ENCODE data around the gene EID1.
"Not testable (repeated sequence)": the region's sequence is repeated elsewhere in the genome, so short reads cannot be mapped to it uniquely, and the experiment has no call there.

Gene EID1

DNA sequence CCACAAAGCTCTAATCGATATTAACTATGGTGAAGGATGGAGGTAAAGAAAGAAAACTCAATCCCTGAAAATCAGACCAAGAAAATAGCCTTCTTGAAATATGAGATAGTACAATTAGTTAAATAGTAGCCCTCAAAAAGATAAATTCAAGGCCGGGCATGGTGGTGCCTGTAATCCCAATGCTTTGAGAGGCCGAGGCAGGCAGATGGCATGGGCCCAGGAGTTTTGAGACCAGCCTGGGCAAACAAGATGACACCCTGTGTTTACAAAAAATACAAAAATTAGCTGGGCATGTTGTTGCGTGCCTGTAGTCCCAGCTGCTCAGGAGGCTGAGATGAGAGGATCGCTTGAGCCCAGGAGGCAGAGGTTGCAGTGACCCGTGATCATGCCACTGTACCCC lies 35.4 kb upstream of the EID1 start:
- TF ChIP-seq, protein P1, sequence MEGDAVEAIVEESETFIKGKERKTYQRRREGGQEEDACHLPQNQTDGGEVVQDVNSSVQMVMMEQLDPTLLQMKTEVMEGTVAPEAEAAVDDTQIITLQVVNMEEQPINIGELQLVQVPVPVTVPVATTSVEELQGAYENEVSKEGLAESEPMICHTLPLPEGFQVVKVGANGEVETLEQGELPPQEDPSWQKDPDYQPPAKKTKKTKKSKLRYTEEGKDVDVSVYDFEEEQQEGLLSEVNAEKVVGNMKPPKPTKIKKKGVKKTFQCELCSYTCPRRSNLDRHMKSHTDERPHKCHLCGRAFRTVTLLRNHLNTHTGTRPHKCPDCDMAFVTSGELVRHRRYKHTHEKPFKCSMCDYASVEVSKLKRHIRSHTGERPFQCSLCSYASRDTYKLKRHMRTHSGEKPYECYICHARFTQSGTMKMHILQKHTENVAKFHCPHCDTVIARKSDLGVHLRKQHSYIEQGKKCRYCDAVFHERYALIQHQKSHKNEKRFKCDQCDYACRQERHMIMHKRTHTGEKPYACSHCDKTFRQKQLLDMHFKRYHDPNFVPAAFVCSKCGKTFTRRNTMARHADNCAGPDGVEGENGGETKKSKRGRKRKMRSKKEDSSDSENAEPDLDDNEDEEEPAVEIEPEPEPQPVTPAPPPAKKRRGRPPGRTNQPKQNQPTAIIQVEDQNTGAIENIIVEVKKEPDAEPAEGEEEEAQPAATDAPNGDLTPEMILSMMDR (IDR thresholded peaks at IDR 0.05; ENCODE audit: extremely low read depth, insufficient read depth, missing control alignments): no peak
- in situ Hi-C loops (cut with MboI; ENCODE audit: low pct_unique_long_range_greater_than_20kb, low sequenced_read_pairs, unreplicated experiment): no loop called here
- no peak for DNase-seq (ENCODE audit: low spot score)

DNA sequence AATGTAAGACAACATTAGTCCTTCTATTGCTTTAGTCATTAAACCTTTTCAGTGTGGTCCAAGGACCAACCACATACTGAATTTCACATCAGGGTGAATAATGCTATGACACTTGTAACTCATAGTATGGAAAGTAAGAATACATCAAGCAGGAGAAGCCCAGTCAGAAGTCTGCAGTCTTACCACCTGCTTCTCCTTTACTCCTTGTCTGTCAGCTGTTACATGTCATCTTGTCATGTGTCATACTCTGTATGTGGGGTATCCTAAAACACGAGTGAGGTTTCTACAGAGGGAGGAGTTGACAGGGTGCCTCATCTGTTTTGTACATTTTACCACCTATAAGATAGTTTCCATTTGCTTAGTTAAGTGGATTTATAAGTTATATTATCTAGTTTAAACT lies 32.8 kb upstream of the EID1 start:
- in situ Hi-C loops (cut with MboI; ENCODE audit: low pct_unique_long_range_greater_than_20kb, low sequenced_read_pairs, unreplicated experiment): no loop called here
- TF ChIP-seq, protein P1 (IDR thresholded peaks at IDR 0.05; ENCODE audit: extremely low read depth, insufficient read depth, missing control alignments): no peak
- no peak for DNase-seq (ENCODE audit: low spot score)

DNA sequence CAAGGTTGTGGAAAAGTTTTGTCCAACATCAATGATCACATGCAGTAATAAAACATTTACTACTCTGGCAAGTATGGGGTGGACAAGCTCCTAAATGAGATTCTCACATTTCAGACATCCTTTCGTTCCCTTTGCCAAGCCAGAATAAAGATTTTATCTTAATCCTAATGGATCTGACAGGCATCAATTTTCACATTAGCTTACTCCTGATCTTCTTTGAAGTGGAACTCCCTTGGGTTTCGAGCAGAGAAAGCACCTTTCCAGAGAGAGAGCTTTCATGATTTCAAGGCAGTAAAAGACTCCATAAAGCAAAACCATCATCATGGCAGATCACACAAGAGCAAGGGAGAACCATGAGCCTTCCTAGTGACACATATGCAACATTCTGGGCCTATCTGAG lies 27.3 kb upstream of the EID1 start:
- in situ Hi-C loops (cut with MboI; ENCODE audit: low pct_unique_long_range_greater_than_20kb, low sequenced_read_pairs, unreplicated experiment): loop anchor here (25.0 kb wide), 2 partner anchors 562 to 1287 kb away; partner anchors contain the start of gene FGF7
- DNase-seq (ENCODE audit: low spot score): no peak
- TF ChIP-seq, protein P1 (IDR thresholded peaks at IDR 0.05; ENCODE audit: extremely low read depth, insufficient read depth, missing control alignments): no peak

DNA sequence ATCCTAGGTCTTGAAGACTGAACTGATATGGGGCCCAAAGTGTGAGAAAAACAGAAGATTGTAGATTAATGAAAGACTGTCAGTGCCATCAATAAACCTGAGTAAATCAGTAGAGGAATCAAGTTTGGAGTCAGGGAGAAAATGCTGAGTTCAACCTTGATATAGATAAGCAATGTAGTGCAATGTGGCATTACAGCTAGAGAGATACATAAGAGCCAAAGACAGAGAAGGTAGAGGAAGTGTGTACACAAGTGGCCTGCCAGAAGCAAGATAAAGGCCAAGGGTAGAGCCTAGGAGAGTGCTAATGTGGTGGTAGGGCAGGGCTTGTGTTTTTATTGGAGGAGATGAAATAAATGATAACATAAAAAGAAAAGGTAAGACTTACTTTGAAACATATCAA lies 26.0 kb upstream of the EID1 start:
- in situ Hi-C loops (cut with MboI; ENCODE audit: low pct_unique_long_range_greater_than_20kb, low sequenced_read_pairs, unreplicated experiment): loop anchor here (25.0 kb wide), 2 partner anchors 560 to 1285 kb away; partner anchors contain the start of gene FGF7
- TF ChIP-seq, protein P1 (IDR thresholded peaks at IDR 0.05; ENCODE audit: extremely low read depth, insufficient read depth, missing control alignments): no peak
- DNase-seq (ENCODE audit: low spot score): no peak

DNA sequence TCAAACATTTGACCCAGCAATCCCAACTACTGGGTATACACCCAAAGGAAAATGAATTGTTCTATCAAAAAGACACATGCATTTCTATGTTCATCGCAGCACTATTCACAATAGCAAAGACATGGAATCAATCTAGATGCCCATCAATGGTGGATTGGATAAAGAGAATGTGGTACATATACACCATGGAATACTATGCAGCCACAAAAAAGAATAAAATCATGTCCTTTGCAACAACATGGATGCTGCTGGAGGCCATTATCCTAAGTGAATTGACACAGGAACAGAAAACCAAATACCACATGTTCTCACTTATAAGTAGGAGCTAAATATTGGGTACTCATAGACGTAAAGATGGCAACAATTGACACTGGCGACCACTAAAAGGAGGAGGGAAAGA lies 23.5 kb upstream of the EID1 start:
- in situ Hi-C loops (cut with MboI; ENCODE audit: low pct_unique_long_range_greater_than_20kb, low sequenced_read_pairs, unreplicated experiment): loop anchor here (25.0 kb wide), 2 partner anchors 558 to 1283 kb away; partner anchors contain the start of gene FGF7
- not testable (repeated sequence) for DNase-seq (ENCODE audit: low spot score)

DNA sequence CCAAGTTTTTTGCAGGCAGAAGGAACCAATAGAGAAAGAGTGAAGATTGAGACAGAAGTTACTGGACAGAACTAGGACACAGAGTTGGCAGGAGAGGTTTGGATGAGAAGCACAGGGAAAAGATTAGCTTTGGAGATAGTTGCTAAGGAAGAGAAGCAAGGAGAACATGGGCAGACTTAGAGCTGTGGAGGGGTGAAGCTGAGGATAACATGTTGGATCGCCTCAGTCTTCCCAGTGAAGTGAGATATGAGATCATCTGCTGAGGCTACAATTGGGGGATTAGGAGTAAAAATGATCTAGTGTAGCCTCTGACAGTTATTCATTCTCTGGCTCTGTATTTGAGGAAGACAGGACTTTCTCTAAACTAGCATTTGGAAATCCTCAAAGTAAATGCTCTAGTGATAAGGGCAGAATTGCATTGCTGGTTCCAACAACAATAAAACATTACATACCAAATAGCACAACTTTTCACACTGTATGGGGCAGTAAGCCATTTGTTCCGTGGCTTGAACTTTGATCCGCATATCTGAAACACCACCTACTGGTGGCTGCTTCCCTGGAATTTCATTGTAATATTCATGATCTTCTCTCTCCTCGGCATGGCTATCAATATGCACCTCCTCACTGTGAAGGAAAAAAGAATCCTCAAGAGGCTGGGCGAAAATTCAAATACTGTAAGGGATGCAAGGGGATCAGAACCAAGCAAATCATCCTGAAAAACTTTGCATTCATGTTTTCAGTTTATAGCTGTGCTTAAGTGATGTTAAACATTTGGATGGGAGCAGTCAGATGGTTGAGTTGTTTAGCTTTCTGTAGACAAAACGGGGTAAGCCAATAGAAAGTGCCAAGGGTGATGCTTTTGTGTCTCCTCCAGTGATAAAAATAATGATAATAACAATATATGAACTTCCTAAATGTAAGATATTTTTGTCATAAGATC lies 22.2 kb upstream of the EID1 start:
- TF ChIP-seq, protein P1 (IDR thresholded peaks at IDR 0.05; ENCODE audit: extremely low read depth, insufficient read depth, missing control alignments): no peak
- in situ Hi-C loops (cut with MboI; ENCODE audit: low pct_unique_long_range_greater_than_20kb, low sequenced_read_pairs, unreplicated experiment): loop anchor here (25.0 kb wide), 2 partner anchors 557 to 1282 kb away; partner anchors contain the start of gene FGF7

DNA sequence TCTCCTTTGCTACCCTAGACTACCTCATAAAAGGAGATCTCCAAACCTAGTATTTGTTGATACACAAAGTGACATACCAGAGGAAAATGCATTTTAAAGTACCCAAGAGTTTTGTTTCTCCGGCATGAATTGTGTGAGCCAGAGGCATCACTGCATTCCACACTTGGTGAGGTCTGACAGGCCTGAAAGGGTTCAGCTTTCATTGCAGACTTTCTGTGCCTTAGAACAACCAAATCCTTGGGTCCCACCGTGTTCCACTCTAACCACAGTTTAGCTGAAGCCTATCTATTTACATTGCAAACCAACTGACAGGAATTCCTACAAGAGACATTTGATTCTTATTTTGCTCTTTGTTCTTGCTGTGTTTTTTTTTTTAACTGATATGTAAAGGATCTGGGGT lies 21.0 kb upstream of the EID1 start:
- TF ChIP-seq, protein P1 (IDR thresholded peaks at IDR 0.05; ENCODE audit: extremely low read depth, insufficient read depth, missing control alignments): no peak
- no peak for DNase-seq (ENCODE audit: low spot score)
- in situ Hi-C loops (cut with MboI; ENCODE audit: low pct_unique_long_range_greater_than_20kb, low sequenced_read_pairs, unreplicated experiment): loop anchor here (25.0 kb wide), 2 partner anchors 555 to 1280 kb away; partner anchors contain the start of gene FGF7

More for the DNA sequence above, 22.2 kb upstream of the EID1 start:
- no peak for DNase-seq (ENCODE audit: low spot score)
